ENCODE data around the gene SYPL1.
"Not testable (repeated sequence)": the region's sequence is repeated elsewhere in the genome, so short reads cannot be mapped to it uniquely, and the experiment has no call there.

SYPL1 gene

GRCh38 chr7:106112118-106112971 is at the start of gene SYPL1:
Gene SYPL1, minus strand, starts transcription at chr7:106112312. Its CDS starts 104 bp downstream, at chr7:106112208.
- peak; percentile 93 for DNase-seq (ENCODE audit: low spot score)

GRCh38 chr7:106155027-106155426 is 42.9 kb upstream of the SYPL1 start:
- DNase-seq (ENCODE audit: low spot score) = no peak

GRCh38 chr7:106153891-106154449 is 41.9 kb upstream of the SYPL1 start:
- peak; percentile 71 for DNase-seq (ENCODE audit: low spot score)

DNA sequence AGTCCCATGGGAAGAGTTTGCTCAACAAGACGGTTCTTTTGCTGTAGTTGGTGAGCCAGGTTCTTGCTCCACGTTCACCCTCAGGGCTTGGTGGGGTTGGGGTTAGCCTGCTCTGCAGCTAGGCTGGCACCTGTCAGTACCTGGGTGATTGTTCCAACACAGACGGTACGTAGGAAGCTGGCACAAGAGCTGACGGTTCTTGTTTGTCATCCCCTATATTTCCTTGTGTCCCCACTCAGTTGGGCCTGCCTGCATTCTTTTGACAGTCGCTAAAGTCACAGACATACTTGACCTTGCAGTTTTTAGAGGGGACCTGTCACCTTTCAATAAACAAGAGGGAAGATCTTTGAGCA is 40.2 kb upstream of the SYPL1 start:
- no peak for DNase-seq (ENCODE audit: low spot score)

DNA sequence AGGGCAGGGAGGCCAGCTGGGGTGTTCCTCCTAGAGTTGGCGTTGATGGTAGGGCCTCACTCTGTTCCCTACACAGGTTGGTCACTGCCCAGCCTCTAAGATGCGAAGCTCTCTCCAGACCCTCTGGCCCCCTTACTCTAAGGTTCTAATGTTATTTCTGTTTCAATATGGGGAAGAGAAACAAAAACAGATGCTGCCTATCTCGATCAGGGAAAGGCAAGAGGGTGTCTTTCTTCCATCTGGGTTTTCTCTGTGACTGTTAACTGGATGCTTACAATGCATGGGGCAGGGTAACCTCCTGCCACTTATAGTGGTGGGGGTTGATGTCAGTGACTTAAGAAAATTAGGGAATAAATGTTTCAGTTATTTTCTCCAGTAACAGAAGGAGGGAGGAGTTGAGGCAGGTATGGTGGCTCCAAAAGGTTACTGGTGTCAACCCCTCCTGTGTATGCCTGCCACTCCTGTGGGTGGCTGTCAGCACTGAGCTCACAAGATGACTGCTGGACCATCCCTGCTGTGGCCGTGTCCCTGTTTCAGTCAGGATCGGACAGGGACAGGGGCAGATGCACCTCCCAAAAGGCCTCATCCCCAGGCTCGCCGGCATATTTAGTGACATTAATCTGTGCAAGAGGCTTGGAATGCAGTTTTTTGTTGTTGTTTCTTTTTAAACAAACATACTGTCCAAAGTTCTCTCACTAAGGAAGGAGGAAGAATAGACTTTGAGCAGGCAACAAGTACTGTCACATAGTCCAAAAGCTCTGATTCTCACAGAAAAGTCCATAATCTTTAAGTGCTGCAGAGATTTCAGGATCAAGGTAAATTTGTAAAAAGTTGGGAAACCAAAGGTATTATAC is 39.6 kb upstream of the SYPL1 start:
- DNase-seq (ENCODE audit: low spot score) = no peak

DNA sequence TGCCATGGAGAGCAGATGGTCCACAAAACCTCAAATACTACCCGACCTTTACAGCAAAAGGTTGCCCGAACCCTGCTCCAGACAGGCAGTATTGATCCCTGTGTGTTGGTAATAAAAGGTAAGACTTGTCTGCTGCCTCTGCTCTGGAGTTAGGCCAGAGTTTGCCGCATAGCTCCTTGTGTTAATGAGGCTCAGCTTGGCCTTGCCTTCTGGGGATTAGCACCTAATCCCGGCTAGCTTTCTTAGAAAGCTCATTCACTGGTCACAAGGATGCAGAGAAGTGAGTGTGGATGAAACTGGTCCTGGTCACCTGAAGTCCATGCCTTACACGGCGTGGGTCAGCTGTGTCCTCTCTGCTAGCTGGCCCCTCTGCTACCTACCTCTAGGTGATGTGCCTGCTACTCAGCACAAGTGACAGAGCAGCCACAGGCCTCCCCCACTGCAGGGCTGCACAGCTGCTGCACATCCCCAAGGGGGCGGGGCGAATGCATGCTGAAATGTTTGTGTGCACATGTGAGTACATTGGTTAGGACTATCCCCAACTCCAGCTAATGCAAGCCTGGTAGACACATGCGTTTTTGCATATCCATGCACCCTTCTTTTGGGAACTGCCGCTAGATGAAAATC is 31.7 kb upstream of the SYPL1 start:
- DNase-seq (ENCODE audit: low spot score) = no peak

DNA sequence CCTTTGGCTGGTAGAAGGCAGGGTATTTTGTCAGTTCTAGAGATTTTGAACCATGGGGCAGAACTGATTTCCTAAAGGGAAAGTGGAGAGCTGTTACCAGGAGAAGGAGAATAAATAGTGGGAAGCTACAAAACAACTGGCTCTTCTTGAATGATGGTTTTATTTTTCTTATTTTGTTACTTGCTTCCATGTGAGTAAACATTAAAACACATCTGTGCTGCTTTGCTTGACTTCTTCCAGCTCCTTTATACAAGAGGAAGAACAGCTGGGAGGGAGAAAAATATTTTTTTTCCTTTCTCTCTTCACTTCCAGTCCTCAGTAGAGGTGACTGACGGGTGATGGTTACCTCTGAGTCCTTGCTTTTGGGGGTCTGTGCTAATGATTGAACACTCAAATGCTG is 30.0 kb upstream of the SYPL1 start:
- DNase-seq (ENCODE audit: low spot score) = no peak

- DNase-seq (ENCODE audit: low spot score) = no peak
Observed at GRCh38 chr7:106140406-106141173, 28.5 kb upstream of the SYPL1 start.

- no peak for DNase-seq (ENCODE audit: low spot score)
Observed at GRCh38 chr7:106139265-106140251, 27.4 kb upstream of the SYPL1 start.

GRCh38 chr7:106138776-106139175 is 26.7 kb upstream of the SYPL1 start:
- no peak for DNase-seq (ENCODE audit: low spot score)

DNA sequence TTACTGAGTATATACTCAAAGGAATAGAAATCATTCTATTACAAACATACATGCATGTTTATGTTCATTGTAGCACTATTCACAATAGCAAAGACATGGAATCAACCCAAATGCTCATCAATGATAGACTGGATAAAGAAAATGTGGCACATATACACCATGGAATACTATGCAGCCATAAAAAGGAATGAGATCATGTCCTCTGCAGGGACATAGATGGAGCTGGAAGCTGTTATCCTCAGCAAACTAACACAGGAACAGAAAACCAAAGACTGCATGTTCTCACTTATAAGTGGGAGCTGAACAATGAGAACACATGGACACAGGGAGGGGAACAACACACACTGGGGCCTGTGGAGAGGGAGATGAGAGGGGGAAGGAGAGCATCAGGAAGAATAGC is 26.1 kb upstream of the SYPL1 start:
- DNase-seq (ENCODE audit: low spot score) = not testable (repeated sequence)

- no peak for DNase-seq (ENCODE audit: low spot score)
Observed at GRCh38 chr7:106134241-106134640, 22.1 kb upstream of the SYPL1 start.

- DNase-seq (ENCODE audit: low spot score) = no peak
Observed at GRCh38 chr7:106129291-106129690, 17.2 kb upstream of the SYPL1 start.

GRCh38 chr7:106128836-106129235 is 16.7 kb upstream of the SYPL1 start:
- DNase-seq (ENCODE audit: low spot score) = no peak

- no peak for DNase-seq (ENCODE audit: low spot score)
Observed at GRCh38 chr7:106127984-106128780, 16.1 kb upstream of the SYPL1 start.

DNA sequence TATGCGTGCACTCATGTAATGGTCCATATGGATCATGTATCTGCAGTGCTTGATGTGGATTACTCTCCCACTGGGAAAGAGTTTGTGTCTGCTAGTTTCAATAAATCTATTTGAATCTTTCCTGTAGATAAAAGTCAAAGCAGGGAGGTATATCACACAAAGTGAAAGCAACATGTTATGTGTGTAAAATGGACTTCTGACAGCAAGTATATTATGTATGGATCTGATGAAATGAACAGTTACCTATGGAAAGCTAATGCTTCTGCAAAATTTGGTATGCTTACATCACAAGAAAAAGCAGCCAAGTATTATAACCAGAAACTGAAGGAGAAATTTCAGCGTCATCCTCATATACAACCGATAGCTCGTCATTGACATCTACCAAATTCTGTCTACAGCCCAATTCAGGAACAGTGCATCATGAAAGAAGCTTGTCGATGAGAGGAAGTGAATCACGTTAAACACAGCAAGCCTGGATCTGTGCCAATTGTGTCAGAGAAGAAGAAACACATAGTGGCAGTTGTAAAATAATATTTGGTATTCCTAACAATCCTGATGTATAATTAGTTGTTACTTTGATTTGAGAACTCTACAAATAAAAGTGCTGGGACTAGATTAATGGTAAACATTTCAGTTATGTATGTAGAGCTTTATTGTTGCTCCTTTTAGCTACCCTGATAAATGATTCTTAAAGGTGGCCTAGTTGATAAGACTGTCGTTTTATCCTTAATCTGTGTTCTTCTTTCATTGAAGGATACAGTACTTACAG is 14.2 kb upstream of the SYPL1 start:
- DNase-seq (ENCODE audit: low spot score) = peak; percentile 21

GRCh38 chr7:106125417-106125816 is 13.3 kb upstream of the SYPL1 start:
- no peak for DNase-seq (ENCODE audit: low spot score)

DNA sequence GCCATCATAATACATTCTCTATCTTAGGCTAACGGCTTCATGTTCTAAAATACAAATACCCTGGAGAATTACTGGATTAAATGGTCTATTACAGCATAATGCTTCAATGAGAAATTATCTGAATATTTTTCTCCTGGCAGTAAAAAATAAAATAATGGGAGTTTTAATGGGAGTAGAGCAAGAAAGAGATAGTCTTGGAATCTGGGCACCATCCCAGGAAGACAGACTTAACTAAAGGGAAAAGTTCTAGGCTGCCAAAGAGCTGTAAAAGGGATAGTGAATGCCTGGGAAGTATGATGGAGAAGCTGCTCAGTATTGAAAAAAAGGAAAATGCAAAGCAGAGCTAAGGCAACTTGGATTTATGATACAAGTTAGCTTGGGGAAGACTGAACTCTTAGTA is 12.1 kb upstream of the SYPL1 start:
- no peak for DNase-seq (ENCODE audit: low spot score)

- no peak for DNase-seq (ENCODE audit: low spot score)
Observed at GRCh38 chr7:106122713-106123112, 10.6 kb upstream of the SYPL1 start.

Data from activated CD4-positive, alpha-beta T cell treated with anti-CD3 and anti-CD28 coated beads, Interleukin-2, Interleukin-4, amounts not matched to agents 100 ng/mL and 50 ng/mL, durations not matched to agents 16 hours and 8 hours (primary cell).